GM21619 (cell line): ENCODE measurements around the gene PHB1.
A peak's percentile ranks its signal among the peaks of the same experiment; 100 is the strongest.
"Not testable (repeated sequence)": the region's sequence is repeated elsewhere in the genome, so short reads cannot be mapped to it uniquely, and the experiment has no call there.

Experiments used
- ATAC-seq: cut with Tn5 transposase; IDR thresholded peaks from one replicate; pipeline ENCODE4 v1.9.1; 2021; ENCODE audit not compliant: unreplicated experiment

Gene PHB1

GRCh38 chr17:49381793-49382192 is 32.9 kb downstream of the PHB1 start:
- ATAC-seq: no peak

- ATAC-seq: no peak
These were observed 33.6 kb downstream of the PHB1 start for GRCh38 chr17:49381033-49381432.

- no peak for ATAC-seq
These were observed 34.8 kb downstream of the PHB1 start for GRCh38 chr17:49379926-49380325.

DNA sequence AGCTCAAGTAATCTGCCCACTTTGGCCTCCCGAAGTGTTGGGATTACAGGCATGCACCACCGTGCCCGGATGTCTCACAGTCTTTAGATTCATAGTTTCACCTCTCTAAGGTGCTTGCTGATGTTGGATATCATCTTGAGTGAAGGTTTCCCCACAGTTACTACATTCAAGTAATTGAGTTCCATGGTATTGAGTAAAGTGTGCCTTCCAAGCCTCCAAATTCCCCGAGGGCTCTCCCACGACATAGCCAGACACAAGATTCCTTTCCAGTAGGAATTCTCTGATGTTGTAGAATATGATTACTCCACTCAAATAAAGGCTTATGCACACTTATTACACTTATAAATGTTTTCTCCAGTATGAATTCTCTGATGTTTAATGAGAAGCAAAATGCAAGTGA is 36.4 kb downstream of the PHB1 start:
- ATAC-seq: no peak

DNA sequence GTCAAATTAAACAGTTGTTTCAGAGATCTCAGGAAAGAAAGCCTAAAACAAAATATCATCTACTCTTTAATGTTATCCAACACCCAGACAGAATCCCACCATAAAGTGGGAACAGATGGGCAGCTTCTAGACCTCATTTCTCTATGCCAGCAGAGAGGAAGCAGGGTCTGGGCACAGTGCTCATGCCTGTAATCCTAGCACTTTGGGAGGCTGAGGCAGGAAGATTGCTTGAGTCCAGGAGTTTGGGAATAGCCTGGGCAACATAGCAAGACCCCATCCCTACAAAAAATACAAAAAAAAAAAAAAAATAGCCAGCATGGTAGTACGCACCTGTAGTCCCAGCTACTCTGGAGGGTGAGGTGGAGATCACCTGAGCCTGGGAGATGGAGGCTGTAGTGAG is 39.1 kb downstream of the PHB1 start:
- ATAC-seq: no peak

GRCh38 chr17:49373115-49373514 is 41.6 kb downstream of the PHB1 start:
- no peak for ATAC-seq

GRCh38 chr17:49372425-49372824 is 42.3 kb downstream of the PHB1 start:
- no peak for ATAC-seq

DNA sequence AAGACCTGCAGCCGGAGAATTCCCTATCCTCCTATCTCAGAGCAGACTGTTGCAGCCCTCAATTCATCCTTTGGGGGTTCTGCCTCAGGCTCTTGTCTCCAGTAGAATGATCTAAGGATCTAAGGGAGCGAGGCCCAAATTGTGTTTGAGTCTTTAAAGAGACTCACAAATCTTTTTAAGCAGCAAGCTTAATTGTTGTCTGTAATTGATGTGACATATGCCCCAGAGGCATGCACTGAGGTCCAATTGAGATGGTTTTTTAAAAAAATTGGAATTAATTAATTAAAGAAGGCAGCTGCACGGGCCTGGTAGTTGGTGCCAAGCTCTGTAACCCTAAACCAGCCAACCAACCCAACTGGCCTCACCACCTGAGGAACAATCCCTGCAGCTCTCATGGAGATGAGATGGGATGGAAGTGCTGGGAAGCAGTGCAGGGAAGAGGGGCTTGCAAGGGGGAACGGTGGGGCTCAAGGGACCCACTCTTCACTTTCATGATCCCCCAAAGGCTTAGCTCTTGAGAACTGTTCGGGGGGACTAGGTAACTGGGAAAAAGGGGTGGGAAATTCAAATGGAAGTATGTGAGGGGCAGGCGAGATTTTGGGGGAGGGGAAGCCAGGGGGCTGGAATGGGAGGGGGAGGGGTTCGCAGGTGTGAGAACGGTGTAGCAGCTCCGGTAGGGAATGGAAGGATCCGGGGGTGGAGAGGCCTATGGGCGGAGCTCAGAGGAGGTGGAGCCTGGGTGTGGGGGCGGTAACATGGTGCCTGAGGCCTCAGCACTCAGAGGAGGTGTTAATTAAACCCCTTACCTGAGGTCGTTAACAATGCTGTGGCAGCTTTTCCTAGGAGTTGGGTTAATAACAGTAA is 43.5 kb downstream of the PHB1 start:
- ATAC-seq: no peak

GRCh38 chr17:49369760-49370159 is 44.9 kb downstream of the PHB1 start:
- ATAC-seq: no peak

DNA sequence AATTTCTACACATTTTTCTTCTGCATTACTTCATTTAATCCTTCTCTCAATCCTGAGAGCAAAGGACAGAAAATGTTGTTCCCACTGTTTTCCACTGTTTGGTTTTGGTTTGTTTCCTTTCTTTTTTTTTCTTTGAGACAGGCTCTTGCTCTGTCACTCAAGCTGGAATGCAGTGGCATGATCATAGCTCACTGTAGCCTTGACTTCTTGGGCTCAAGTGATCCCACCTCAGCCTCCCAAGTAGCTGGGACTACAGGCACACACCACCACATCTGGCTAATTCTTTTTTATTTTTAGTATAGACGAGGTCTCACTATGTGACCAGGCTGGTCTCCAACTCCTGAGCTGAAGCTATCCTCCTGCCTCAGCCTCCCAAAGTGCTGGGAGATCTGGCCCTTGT is 45.6 kb downstream of the PHB1 start:
- no peak for ATAC-seq

DNA sequence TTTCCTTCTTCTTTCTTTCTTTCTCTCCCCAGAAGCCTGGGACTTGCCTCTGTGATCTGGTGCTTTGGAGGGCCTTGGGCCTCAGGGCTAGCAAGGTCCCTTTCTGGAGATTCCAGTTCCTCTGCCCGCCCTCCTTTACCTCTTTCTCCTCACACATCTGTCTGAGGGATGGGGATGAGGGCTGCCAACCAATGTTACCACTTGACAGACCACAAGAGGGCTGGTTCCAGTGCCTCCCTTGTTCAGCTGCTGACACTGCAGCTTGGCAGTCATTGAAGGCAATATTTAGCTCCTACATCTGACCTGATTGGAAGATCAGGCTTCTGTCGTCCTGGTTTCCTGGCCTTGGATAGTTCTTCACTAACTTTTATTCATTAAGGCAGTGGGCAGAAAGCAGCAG is 49.0 kb downstream of the PHB1 start:
- no peak for ATAC-seq

DNA sequence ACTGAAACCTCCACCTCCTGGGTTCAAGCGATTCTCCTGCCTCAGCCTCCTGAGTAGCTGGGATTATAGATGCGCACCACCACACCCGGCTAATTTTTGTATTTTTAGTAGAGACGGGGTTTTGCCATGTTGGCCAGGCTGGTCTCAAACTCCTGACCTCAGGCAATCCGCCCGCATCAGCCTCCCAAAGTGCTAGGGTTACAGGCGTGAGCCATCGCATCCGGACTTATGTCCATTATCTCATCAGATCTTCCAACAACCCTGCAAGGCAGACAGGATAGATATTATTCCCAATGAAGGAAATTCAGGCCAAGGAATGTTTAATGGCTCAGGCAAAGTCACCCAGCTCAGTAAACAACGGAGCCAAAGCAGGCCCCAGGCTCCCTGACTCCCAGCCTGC is 49.6 kb downstream of the PHB1 start:
- not testable (repeated sequence) for ATAC-seq

- ATAC-seq: no peak
These were observed 50.6 kb downstream of the PHB1 start for GRCh38 chr17:49364119-49364518.

- no peak for ATAC-seq
These were observed 51.4 kb downstream of the PHB1 start for GRCh38 chr17:49363251-49363650.

GRCh38 chr17:49362723-49363117 is 52.0 kb downstream of the PHB1 start:
- no peak for ATAC-seq

DNA sequence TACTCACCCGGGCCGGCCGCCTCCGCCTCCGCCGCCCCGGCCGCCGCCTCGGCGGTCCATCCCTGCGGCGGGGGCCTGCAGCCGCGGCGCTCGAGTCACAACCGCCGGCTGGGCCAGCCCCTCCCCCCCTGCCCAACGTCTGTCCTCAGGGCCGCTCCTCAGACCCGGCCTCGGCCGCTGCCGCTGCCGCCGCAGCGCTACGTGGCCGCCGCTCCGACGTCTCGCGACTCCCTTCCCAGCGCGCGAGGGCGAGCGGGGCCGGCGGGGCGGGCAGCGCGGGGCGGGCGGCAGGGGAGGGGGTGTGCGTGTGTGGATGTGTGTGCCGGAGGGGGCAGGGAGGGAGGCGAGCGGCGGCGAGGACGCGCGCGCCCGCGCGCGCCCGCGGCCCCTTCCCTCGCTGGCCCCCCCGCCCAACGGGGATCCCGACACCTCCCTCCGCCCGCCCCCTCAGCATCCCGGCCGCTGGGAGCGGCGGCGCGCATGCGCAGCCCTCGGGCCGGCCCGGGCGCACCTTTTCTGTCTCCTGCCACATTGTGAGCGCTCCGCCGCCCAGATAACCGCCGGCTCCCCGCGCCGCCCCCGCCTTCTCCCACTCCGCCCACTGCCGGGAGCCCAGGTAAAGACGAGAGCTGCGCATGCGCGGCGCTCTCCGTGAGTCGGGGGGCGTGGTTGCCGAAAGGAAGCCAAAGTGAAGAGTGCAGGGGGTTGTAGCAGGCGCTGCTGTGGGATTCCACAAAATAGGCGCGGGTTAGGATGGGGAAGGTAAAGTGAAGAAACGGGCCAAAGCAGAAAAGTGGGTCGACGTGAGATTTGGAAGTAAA is 52.6 kb downstream of the PHB1 start, which contains the start of gene ZNF652:
ZNF652 (minus strand) TSS at position 349 of the 821 bp plus-strand sequence. CDS start 44,525 bp downstream, outside the sequence.
- peak; percentile 43 for ATAC-seq

DNA sequence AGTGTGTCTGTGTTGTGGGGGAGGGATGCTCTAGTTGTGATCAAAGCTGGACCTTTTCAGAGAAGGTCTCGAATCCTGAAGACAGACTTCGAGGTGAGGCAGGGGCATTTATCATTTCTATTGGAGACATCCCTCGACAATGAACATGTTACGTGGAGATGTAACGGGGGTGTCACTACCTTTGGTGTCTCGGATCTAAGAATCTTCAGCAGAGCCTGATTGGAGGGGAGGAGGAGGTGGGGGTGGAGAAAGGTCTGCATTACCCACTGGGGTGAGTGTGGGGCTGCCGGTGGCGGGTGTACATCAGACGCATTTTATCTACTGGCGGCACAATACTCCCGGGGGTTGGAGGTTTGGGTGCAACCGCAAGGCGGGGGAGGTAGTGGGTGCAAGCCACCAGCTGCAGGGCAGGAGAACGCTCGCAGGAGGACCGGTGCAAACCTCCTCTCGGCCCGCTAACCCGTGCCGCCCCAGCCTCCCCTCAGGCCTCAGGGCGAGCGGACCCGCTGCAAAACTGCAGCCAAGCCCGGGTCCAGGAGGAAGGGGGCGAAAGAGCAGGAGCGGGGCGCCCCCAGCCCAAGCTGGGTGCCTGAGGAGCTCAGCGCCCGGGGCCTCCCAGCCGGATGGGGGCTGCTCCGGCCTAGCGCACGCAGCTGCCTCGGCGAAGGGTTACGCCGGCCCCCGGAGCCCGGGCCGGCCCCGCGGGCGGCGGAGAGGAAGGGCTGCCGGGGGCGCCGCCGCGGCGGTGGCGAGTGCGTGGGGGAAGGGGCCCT is 53.4 kb downstream of the PHB1 start:
- peak; percentile 23 for ATAC-seq

DNA sequence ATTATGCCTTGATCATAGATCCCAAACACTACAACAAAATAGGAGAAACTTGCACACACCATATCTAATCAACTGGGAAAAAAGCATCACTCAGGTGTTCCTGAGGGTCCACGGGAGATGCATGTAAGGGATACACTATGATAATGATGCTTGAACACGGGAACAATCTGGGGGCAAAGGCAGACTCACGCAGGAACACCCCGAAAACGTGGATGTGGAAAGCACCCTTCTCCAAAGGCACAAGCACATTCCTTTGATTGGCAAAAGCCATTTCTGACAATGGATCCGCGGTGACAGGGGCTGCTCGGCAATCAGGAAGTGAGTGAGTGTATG is 53.9 kb downstream of the PHB1 start:
- ATAC-seq: no peak

DNA sequence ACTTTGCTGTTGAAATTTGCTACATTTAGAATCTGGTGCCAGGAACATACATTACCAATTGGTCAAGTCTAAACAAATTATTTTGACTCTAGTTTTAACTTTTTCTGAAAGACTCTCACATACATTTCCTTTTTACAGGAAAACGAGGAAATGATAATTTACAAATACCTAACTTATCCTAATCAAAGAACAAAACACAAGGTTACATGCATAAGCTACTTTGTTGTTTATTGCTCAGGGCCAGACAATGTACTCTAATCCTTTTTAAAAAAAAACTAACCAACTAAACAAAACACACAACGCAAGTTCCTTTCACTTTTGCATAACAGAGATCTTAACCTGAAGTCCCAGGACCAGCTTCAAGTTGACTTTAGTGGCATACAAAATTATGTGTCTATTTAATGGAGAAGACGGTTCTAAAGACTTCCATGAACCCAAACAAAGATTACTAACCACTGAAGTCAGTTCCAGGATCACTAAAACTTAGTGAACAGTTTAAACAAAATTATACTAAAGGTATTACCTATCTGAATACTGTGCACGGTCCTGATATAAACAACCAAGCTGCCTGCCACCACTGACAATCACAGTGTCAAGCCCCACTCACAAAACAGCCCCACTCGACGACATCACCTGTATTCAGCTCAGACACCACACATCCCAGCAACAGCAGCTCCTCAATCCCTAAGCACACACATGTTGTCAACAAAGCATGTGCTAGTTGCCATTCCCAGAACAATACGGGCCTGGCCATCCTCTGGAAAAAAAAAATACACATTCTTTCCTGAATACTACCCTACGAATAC is 54.5 kb downstream of the PHB1 start:
- no peak for ATAC-seq

DNA sequence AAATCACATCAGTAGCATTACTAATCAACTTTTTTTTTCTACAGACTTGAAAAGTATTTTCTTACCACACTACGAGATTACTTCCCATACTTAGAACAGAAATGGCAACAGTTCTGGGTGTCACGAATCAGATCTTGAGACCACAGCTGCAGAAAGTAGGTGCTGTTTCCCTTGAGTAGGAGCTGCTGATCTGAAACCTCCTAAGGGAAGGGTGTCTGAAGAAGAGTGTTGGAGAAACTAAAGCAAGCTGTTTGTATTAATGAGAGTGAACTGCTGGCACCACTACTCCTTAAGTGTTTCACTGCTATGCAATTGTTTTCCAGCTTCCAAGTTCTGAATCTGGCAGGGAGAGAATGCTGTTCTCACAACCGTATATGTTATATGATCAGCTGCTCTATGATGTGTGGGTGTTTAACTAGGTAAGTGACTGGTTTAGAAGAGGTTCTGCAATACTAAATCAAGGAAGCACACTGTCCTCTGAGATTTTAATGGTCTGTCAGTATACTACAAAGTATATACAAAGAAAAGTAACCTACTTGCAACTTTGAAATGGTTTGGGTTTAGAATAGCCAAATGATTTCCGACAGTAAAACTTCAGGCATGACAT is 55.9 kb downstream of the PHB1 start:
- peak; percentile 34 for ATAC-seq
